MCF 10A (cell line): ENCODE measurements around the gene FBN1. TPM values are rescaled to one million over a fixed set of nuclear protein-coding genes. Genes with fewer than 3 reads are reported as not detected.

Source experiments
- BruUV-seq: library from RNA; stranded (reverse); fragments of 400-500 nt; replicated peaks from 2 replicates; lab custom pipeline; 2021; lab: Mats Ljungman, UMichigan
- CTCF ChIA-PET: fragments of 300-600 bp; sonication (Branson Sonifier 250); formaldehyde crosslinking; extraction: SDS; loops from one replicate; lab custom pipeline; 2021; ENCODE audit warnings: antibody characterized with exemption, inconsistent platforms; lab: Yijun Ruan, JAX
- POLR2A ChIA-PET: fragments of 300-600, 350-650 bp; sonication (Branson Sonifier 250); formaldehyde crosslinking; extraction: SDS; loops from one replicate; lab custom pipeline; 2020; ENCODE audit warnings: antibody characterized with exemption, inconsistent platforms; lab: Yijun Ruan, JAX
- DNase-seq: peaks from one replicate; pipeline ENCODE4 v3.0.0-alpha.2; 2018; ENCODE audit not compliant: unreplicated experiment
- H3K27ac Mint-ChIP-seq: one replicate; pipeline ENCODE4 v1.8.0; 2022; ENCODE audit warnings: mild to moderate bottlenecking, low read depth, mixed read lengths; ENCODE audit not compliant: unreplicated experiment
- H3K27me3 Mint-ChIP-seq: one replicate; pipeline ENCODE4 v1.8.0; 2022; ENCODE audit warnings: mixed read lengths; ENCODE audit not compliant: insufficient read depth, unreplicated experiment
- H3K36me3 Mint-ChIP-seq: one replicate; pipeline ENCODE4 v1.8.0; 2022; ENCODE audit warnings: mild to moderate bottlenecking, moderate library complexity, mixed read lengths; ENCODE audit not compliant: insufficient read depth, unreplicated experiment
- H3K4me1 Mint-ChIP-seq: one replicate; pipeline ENCODE4 v1.8.0; 2022; ENCODE audit warnings: mixed read lengths; ENCODE audit not compliant: insufficient read depth, unreplicated experiment
- H3K4me3 Mint-ChIP-seq: one replicate; pipeline ENCODE4 v1.8.0; 2022; ENCODE audit warnings: mild to moderate bottlenecking, moderate library complexity, mixed read lengths; ENCODE audit not compliant: unreplicated experiment
- H3K9me3 Mint-ChIP-seq: one replicate; pipeline ENCODE4 v1.8.0; 2022; ENCODE audit warnings: mixed read lengths; ENCODE audit not compliant: unreplicated experiment
- CTCF ChIP-seq: fragments of 200-600 bp; IDR thresholded peaks from one replicate; pipeline ENCODE4 v1.8.0; 2022; ENCODE audit warnings: antibody characterized with exemption, mild to moderate bottlenecking; ENCODE audit not compliant: unreplicated experiment
- intact Hi-C: fragments of 100-400 bp; cut with micrococcal nuclease; formaldehyde crosslinking; loops from 2 replicates; pipeline ENCODE4 v1.14.1; 2022
- total RNA-seq: library from RNA; stranded (reverse); gene quantifications from 2 replicates; pipeline ENCODE4 v1.2.3, GENCODE V29; 2022

Gene FBN1
- total RNA-seq, 1 experiment from 2014 or later: 14.3 TPM

DNA sequence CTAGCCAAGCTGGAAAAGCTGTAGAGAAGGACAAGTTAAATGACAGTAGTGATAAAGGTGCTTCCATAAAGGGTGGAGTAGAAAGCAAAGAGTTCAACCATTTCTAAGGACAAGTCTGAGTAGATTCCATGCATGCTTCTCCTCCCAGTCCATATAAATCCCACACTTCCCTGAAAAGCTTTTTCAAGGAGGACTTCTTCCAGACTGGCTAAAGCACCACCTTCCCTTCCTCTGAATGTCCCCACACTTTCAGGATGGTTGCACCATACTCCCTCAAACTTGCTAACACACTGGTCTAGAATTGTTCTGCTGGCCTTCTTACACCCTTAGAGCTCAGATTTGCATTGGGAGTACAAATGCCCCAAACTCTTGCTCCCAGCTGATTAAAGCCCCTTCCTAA, 40.9 kb downstream of the FBN1 start:
- Mint-ChIP-seq H3K4me1 (peaks cover 12% of the 10 kb centered on the region), H3K4me3 (no peak overlapping the region), H3K27me3 (no peaks in the 10 kb centered on the region), H3K9me3 (no peaks in the 10 kb centered on the region), H3K27ac (peak overlapping the region; percentile 5), H3K36me3 (peaks cover 7% of the 10 kb centered on the region)
- CTCF ChIA-PET: interaction anchor here (1.0 kb wide), 2 partner anchors 14 to 252 kb away, joined by 3 read pairs; no protein-coding TSS in a partner anchor
- intact Hi-C loops: no loop called here
- no peak for TF ChIP-seq CTCF
- POLR2A ChIA-PET: interaction anchor here (1.5 kb wide), 1 partner anchor 9 kb away, joined by 3 read pairs; no protein-coding TSS in a partner anchor
- BruUV-seq: no TSS peak
- DNase-seq: no peak

- H3K4me1 Mint-ChIP-seq: peaks cover 12% of the 10 kb centered on the region
- ChIA-PET POLR2A (interaction anchor here (1.5 kb wide), 1 partner anchor 8 kb away, joined by 3 read pairs; no protein-coding TSS in a partner anchor), CTCF (interaction anchor here (0.6 kb wide), 1 partner anchor 160 kb away, joined by 3 read pairs; no protein-coding TSS in a partner anchor)
- intact Hi-C loops: no loop called here
- H3K36me3 Mint-ChIP-seq: peaks cover 12% of the 10 kb centered on the region
- no peaks in the 10 kb centered on the region for H3K9me3 Mint-ChIP-seq
- no peak for DNase-seq
- no peaks in the 10 kb centered on the region for H3K27me3 Mint-ChIP-seq
- no peak overlapping the region for H3K4me3 Mint-ChIP-seq
- TF ChIP-seq CTCF: no peak
- no TSS peak for BruUV-seq
- peak overlapping the region; percentile 5 for H3K27ac Mint-ChIP-seq
Observed at GRCh38 chr15:48603922-48604321, 41.6 kb downstream of the FBN1 start.

- peaks cover 12% of the 10 kb centered on the region for H3K4me1 Mint-ChIP-seq
- POLR2A ChIA-PET: interaction anchor here (0.7 to 1.0 kb wide), 2 partner anchors 23 to 1752 kb away, joined by 3 read pairs; no protein-coding TSS in a partner anchor
Observed at GRCh38 chr15:48603123-48603500, 42.4 kb downstream of the FBN1 start.

More at GRCh38 chr15:48603123-48603500, 42.4 kb downstream of the FBN1 start:
- H3K4me3 Mint-ChIP-seq: no peak overlapping the region
- no peak overlapping the region for H3K27ac Mint-ChIP-seq
- CTCF ChIA-PET: no interaction called here
- no peak for DNase-seq
- no TSS peak for BruUV-seq
- no peak for TF ChIP-seq CTCF
- H3K27me3 Mint-ChIP-seq: no peaks in the 10 kb centered on the region
- peaks cover 12% of the 10 kb centered on the region for H3K36me3 Mint-ChIP-seq
- intact Hi-C loops: no loop called here
- no peaks in the 10 kb centered on the region for H3K9me3 Mint-ChIP-seq
